ENCODE results near the gene CMPK2.

- TF ChIP-seq, protein P1, sequence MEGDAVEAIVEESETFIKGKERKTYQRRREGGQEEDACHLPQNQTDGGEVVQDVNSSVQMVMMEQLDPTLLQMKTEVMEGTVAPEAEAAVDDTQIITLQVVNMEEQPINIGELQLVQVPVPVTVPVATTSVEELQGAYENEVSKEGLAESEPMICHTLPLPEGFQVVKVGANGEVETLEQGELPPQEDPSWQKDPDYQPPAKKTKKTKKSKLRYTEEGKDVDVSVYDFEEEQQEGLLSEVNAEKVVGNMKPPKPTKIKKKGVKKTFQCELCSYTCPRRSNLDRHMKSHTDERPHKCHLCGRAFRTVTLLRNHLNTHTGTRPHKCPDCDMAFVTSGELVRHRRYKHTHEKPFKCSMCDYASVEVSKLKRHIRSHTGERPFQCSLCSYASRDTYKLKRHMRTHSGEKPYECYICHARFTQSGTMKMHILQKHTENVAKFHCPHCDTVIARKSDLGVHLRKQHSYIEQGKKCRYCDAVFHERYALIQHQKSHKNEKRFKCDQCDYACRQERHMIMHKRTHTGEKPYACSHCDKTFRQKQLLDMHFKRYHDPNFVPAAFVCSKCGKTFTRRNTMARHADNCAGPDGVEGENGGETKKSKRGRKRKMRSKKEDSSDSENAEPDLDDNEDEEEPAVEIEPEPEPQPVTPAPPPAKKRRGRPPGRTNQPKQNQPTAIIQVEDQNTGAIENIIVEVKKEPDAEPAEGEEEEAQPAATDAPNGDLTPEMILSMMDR (IDR thresholded peaks at IDR 0.05), result no peak
- no peak for TF ChIP-seq POLR2A (IDR thresholded peaks at IDR 0.05)
Observed at GRCh38 chr2:6860296-6860695, 5.4 kb downstream of the CMPK2 start.
